H1 (cell line): Measurements from ENCODE around the gene PTPRR. TPM values are rescaled to one million over a fixed set of nuclear protein-coding genes. Genes with fewer than 3 reads are reported as not detected.

Experiments used
- EZH2 ChIP-seq: fragments of 200-600 bp; sonication (generic); IDR thresholded peaks from 2 replicates; pipeline ENCODE4 v1.7.1; 2012; ENCODE audit warnings: low read depth, mild to moderate bottlenecking, moderate library complexity, low read length, inconsistent platforms; ENCODE audit not compliant: severe bottlenecking
- GABPA ChIP-seq: IDR thresholded peaks from 2 replicates; pipeline ENCODE4 v1.6.1; 2011; ENCODE audit warnings: mild to moderate bottlenecking, low read length, moderate library complexity, borderline replicate concordance; ENCODE audit not compliant: insufficient read depth
- SP4 ChIP-seq: IDR thresholded peaks from 2 replicates; pipeline ENCODE4 v1.6.1; 2012; ENCODE audit warnings: low read length, inconsistent platforms
- TAF1 ChIP-seq: IDR thresholded peaks from 2 replicates; pipeline ENCODE4 v1.6.1; 2011; ENCODE audit warnings: mild to moderate bottlenecking, low read depth, low read length
- polyA plus RNA-seq, 7 experiments: library from polyadenylated mRNA; depleted of rRNA in 3 of 7; stranded (reverse) in 5 of 7; unstranded in 2 of 7; fragments of >200 nt in 5 of 7; fragments of 200-250 nt in 2 of 7; gene quantifications; 1 replicate in 5 of 7; 2 replicates in 1 of 7; 4 replicates in 1 of 7; pipeline versions ENCODE4 v1.2.1 to v1.2.3, GENCODE V29; 2011 to 2013; ENCODE audit warnings: missing spikeins in 2 of 7, mixed read lengths in 2 of 7
- total RNA-seq: library from RNA; stranded (reverse); fragmentation: NEBNext Ultra II Directional; extraction: Animal tissue kit (Norgen Biotek cat#: 25700); gene quantifications from 2 replicates; pipeline ENCODE4 v1.2.1, GENCODE V29; 2021

PTPRR gene
- total and polyA plus RNA-seq, 2 of the 8 experiments (the other 6 are each of a cell fraction or from before 2014, with no cell fraction given): 0.07 to 0.35 TPM

GRCh38 chr12:70842136-70842535 is 78.4 kb downstream of the PTPRR start (continued):
- TF ChIP-seq GABPA: no peak
- TF ChIP-seq EZH2: no peak
- TF ChIP-seq TAF1: no peak
- TF ChIP-seq SP4: no peak
